SK-N-MC (cell line): ENCODE results near the gene JAK1.

Experiments used
- EZH2 ChIP-seq: fragments of 200-600 bp; sonication (generic); IDR thresholded peaks from one replicate; pipeline ENCODE4 v1.6.1; 2017; ENCODE audit warnings: antibody characterized with exemption
- POLR2AphosphoS5 ChIP-seq: IDR thresholded peaks from 2 replicates; pipeline ENCODE4 v1.6.1; 2012; ENCODE audit warnings: mild to moderate bottlenecking, low read depth, low read length, borderline replicate concordance

GRCh38 chr1:64909031-64909430 lies 57.3 kb downstream of the JAK1 start:
- TF ChIP-seq EZH2: no peak
- peak; percentile 16; the same call in 1 of the 2 replicates for TF ChIP-seq POLR2AphosphoS5
